Femur (tissue), 1 donor: ENCODE data around the gene RAC3.

Experiments used
- DNase-seq: peaks from one replicate; pipeline ENCODE4 v3.0.0-alpha.2; 2017

RAC3 gene

DNA sequence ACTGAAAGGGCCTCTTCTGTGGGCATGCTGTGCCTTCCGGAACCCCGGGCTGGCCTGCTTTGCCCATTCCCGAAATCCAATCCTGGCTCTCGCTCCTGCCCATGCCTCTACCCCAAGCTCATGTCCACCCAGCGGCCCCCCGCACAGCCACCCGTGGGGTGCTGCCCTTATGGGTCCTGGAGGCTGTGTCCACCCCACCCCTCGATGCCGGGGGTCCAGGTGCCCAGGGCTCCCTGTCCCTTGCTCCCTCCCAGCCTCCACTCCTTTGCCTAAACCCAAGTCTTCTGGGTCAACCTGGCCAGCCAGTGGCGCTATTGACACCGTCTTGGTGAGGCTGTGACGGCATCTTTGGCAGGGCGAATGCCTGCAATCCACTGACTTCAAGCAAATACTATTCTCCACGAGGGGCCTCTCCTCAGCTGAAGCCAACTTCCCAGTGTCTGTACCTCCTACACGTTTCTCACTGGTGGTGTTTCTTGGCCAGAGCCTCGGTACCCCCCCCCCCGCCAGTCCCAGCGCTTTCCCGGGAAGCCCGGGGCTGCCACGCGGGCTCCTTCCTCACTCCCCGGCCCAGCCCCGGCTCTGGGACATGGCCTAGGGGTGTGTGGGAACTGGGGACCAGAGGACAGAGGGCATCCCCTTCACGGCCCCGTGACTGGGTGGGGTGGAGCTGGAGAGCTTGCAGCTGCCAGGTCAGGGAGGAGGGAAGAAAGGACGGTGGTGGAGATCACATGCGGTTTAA lies 46.3 kb downstream of the RAC3 start:
- DNase-seq: peak; percentile 75

DNA sequence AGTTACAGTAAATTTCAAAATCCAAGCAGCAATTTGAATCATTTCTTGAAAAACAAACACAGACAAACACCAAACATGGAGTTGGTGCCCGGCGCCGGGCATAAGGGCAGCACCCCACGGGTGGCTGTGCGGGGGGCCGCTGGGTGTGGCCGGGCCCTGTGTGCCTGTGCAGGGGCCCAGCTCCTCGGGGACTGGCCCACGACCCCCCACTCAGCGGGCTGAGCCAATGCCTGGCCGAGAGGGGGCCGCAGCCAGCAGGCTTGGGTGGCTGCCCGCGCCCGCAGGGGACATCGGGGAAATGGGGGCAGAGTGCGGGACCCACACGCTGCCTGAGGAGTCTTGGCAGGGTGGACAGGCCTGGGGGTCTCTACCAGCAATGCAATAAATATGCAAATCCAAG lies 47.0 kb downstream of the RAC3 start:
- DNase-seq: no peak

DNA sequence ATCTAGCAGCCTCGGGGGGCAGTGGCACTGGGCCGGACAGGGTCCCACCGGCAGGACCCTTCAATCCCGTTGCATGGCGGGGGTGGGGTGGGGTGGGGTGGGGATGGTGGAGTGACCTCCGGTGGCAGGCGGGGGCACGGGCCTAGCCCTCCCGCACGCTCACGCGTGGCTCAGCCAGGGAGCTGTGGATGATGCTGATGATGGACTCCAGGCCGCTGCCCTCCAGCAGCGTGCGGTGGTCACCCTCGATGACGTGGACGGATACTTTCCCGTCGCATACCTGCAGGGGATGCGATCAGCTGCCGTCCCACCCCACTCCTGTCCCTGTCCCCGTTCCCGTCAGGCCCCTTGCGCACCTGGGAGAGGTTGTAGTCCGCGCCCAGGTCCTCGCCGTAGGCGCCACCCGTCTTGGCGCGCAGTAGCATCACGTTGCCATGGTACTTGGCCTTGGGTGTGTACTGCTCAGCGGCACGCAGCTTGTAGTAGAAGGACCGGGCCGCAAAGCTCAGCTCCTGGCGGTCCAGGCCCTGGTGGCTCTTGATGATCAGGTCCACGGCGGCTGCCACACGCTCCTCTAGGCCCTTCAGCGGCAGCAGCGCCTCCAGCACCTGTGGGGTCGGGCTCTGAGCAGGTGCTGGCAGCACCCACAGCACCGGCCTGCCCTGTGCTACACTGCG lies 47.7 kb downstream of the RAC3 start:
- DNase-seq: no peak

GRCh38 chr17:82080048-82080788 lies 48.7 kb downstream of the RAC3 start:
- no peak for DNase-seq

- DNase-seq: no peak
Observed at GRCh38 chr17:82080789-82081464, 49.4 kb downstream of the RAC3 start.

GRCh38 chr17:82081546-82081945 lies 50.1 kb downstream of the RAC3 start:
- DNase-seq: no peak

DNA sequence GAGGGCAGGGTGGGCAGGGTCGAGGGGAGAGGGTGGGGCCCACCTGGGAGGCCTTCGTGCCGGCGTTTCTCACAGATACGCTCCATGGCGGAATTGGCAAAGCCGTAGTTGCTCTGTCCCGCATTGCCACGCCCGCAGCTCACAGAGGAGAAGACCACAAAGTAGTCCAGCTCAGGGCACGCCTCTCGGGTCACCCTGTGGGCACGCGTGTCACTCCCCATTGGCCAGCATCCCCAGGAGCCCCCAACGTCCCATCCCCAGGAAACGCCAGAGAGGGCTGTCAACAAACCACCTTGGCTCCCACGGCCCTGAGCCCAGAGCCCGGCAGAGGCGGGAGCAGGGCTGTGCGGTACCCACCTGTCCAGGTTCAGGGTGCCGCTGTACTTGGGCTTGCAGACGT lies 50.5 kb downstream of the RAC3 start:
- DNase-seq: no peak

DNA sequence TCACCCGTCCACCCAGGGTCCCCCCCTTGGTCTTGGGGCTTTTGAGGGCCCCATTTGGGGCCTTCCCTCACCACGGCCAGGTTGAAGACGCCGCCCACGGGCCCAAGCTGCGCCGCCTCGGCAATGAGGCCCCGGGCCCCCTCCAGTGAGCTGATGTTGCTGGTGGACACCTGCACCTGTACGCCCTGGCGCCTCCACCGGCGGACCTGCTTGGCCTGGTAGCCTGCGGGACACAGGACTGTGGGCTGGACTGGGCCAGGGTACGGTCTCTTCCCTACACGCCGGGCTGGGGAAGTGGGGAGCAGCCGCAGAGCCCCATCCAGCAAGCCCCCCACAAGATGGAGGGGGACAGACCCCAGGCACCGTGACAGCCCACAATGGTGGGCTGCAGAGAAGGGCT lies 51.0 kb downstream of the RAC3 start:
- DNase-seq: no peak

DNA sequence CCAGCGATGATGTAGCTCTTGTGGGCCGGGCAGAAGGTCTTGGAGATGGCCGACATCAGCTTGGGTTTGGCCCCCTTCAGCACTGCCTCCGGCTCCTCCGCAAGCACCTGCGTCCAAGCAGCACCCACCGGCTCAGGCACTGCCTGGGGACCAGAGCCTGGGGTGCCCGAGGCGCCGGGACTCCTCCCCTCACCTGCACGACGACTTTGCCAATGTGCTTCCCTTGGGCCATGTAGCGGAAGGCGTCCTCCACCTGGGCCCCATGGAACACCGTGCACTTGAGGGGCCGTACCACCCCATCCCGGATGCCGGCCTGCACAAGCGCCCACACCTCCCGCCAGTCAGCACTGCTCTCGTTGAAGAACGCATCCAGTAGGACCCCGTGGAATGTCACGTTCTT lies 51.5 kb downstream of the RAC3 start:
- no peak for DNase-seq
